Activated T-helper 17 cell treated with anti-CD3 and anti-CD28 coated beads, Interleukin-2, amount 50 U/mL, for 72 hours (primary cell): ENCODE results near the gene NRXN3. TPM values are rescaled to one million over a fixed set of nuclear protein-coding genes. Genes with fewer than 3 reads are reported as not detected.

Experiments used
- ATAC-seq: fragments of 150-1000 bp; cut with Tn5 transposase; replicated peaks from 2 replicates; pipeline ENCODE4 v1.10.0; 2021; ENCODE audit warnings: mild to moderate bottlenecking, moderate library complexity
- H3K27ac Mint-ChIP-seq: one replicate; pipeline ENCODE4 v1.8.0; 2022; ENCODE audit warnings: mixed read lengths
- H3K27me3 Mint-ChIP-seq: one replicate; pipeline ENCODE4 v1.8.0; 2022; ENCODE audit warnings: mixed read lengths
- H3K36me3 Mint-ChIP-seq: one replicate; pipeline ENCODE4 v1.8.0; 2022; ENCODE audit warnings: low read depth, mild to moderate bottlenecking, mixed read lengths
- H3K4me1 Mint-ChIP-seq: one replicate; pipeline ENCODE4 v1.8.0; 2022; ENCODE audit warnings: mixed read lengths
- H3K4me3 Mint-ChIP-seq: one replicate; pipeline ENCODE4 v1.8.0; 2022; ENCODE audit warnings: mild to moderate bottlenecking, mixed read lengths
- H3K9me3 Mint-ChIP-seq: one replicate; pipeline ENCODE4 v1.8.0; 2022; ENCODE audit warnings: mixed read lengths
- total RNA-seq, 2 donors: library from RNA; stranded (reverse); gene quantifications; one replicate each; pipeline ENCODE4 v1.2.3, GENCODE V29; 2022

The NRXN3 gene
- total RNA-seq, 2 donors from 2014 or later, result not detected

DNA sequence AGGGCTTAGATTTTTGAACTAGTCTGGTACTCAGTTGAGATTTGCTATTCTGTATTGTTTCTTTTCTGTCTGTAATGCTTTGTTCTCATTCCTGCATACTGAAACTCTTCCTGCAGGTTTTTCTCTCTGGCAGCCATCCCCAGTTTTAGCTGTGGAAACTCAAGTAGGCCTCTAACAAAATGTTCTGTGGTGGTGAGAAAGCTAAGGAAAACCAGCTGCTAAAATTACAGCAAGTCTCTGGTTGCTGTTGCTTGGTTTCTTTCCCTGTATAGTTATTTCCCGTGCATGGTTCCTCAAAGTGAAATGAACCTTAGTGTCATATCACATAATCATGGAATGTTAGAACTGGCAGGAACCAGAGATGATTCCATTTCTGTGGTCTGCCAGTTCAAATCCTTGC lies 442.5 kb downstream of the NRXN3 start:
- no peak for ATAC-seq
- no peaks in the 10 kb centered on the region for H3K9me3 Mint-ChIP-seq
- H3K4me3 Mint-ChIP-seq, result no peak overlapping the region

DNA sequence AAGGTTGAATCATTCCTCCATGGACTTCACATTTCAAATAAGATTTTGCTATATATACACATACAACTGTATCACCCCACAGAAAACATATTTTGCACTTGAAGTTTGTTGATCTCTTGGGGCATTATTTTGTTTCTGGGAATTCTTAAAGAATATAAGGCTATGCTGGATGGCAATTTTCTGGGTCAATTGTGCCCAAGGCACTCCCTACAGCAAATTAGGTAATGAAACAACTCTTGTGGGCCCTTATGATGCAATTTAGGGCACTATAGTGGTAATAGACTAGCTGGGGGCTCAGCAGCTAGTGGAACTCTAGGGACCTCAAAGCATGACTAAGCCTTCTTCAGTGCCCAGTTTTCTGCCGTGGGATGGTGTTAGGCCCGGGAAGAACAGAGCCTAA lies 444.4 kb downstream of the NRXN3 start:
- Mint-ChIP-seq H3K36me3 (no peaks in the 10 kb centered on the region), H3K27me3 (no peaks in the 10 kb centered on the region), H3K4me3 (no peak overlapping the region), H3K4me1 (no peaks in the 10 kb centered on the region), H3K27ac (no peak overlapping the region), H3K9me3 (no peaks in the 10 kb centered on the region)
- no peak for ATAC-seq

More for the DNA sequence above, 442.5 kb downstream of the NRXN3 start:
- Mint-ChIP-seq H3K4me1 (no peaks in the 10 kb centered on the region), H3K27me3 (peaks cover 8% of the 10 kb centered on the region), H3K27ac (no peak overlapping the region), H3K36me3 (no peaks in the 10 kb centered on the region)

GRCh38 chr14:78617735-78618134 lies 447.6 kb downstream of the NRXN3 start:
- Mint-ChIP-seq H3K4me1 (no peaks in the 10 kb centered on the region), H3K36me3 (no peaks in the 10 kb centered on the region), H3K9me3 (no peaks in the 10 kb centered on the region), H3K27ac (no peak overlapping the region), H3K4me3 (no peak overlapping the region), H3K27me3 (no peaks in the 10 kb centered on the region)
- ATAC-seq, result no peak

- Mint-ChIP-seq H3K4me1 (no peaks in the 10 kb centered on the region), H3K9me3 (no peaks in the 10 kb centered on the region), H3K4me3 (no peak overlapping the region), H3K36me3 (no peaks in the 10 kb centered on the region), H3K27me3 (no peaks in the 10 kb centered on the region), H3K27ac (no peak overlapping the region)
- ATAC-seq, result no peak
Measured at GRCh38 chr14:78618368-78618767, 448.2 kb downstream of the NRXN3 start.

DNA sequence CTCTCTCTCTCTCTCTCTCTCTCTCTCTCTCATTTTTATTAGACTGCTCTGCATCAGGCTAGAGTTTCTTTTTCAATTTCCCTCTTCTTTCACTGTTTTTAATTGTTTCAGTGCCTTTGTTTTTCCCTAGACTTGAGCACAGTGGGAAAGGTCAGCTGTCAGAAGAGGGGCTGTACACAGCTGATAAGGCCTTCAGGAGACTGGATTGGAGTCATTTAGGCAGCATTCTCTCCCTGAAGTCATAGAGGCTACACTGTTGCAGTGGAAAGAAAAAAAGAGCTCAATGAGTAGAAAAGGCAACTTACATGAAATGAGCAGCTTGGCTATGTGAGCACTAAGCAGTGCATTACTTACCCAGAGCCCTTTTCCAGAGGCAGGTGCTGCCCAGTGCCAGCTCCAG lies 456.9 kb downstream of the NRXN3 start:
- Mint-ChIP-seq H3K4me1 (no peaks in the 10 kb centered on the region), H3K9me3 (no peaks in the 10 kb centered on the region), H3K27ac (no peak overlapping the region), H3K4me3 (no peak overlapping the region), H3K27me3 (peaks cover 5% of the 10 kb centered on the region), H3K36me3 (no peaks in the 10 kb centered on the region)
- ATAC-seq, result no peak

DNA sequence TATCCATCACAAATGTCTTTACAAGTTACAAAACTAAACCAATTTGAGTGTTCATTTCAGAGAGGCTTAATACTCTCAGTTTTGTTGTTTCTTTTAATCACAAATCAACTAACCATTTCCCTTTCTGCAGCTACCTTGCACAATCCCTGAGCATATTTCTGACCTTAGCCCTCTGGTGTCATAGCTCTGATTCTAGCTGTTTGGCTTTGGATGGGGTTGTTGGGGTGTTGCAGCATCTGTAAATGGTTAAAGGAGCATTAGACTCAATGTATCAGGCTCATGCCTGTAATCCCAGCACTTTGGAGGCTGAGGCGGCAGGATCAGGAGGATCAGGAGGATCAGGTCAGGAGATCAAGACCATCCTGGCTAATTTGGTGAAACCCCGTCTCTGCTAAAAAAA lies 461.4 kb downstream of the NRXN3 start:
- no peak for ATAC-seq
- Mint-ChIP-seq H3K9me3 (peaks cover 4% of the 10 kb centered on the region), H3K27me3 (peaks cover 6% of the 10 kb centered on the region)

DNA sequence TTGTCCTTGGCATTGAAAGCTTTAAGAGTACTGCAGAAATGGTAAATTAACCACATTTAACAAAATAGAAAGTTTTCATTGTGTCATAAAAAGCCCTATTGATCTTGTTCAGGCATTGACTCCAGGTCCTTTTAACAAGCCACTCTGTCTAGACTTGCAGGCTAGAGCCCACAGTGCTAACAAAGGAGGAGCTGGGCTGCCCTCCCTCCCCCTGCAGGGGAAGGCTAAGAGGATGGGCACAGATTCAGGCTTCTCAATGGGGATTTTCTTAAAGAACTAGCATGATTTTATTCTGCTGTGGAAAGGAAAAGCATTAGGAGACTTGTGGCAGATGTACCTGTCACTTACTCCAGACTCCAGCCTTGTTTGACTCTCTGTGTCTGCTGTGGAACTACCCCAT lies 463.6 kb downstream of the NRXN3 start:
- Mint-ChIP-seq H3K9me3 (peaks cover 4% of the 10 kb centered on the region), H3K36me3 (no peaks in the 10 kb centered on the region), H3K27ac (no peak overlapping the region), H3K4me1 (no peaks in the 10 kb centered on the region), H3K4me3 (no peak overlapping the region), H3K27me3 (peaks cover 7% of the 10 kb centered on the region)
- ATAC-seq, result no peak

More for the DNA sequence above, 461.4 kb downstream of the NRXN3 start:
- no peaks in the 10 kb centered on the region for H3K4me1 Mint-ChIP-seq
- no peaks in the 10 kb centered on the region for H3K36me3 Mint-ChIP-seq
- H3K27ac Mint-ChIP-seq, result no peak overlapping the region
- H3K4me3 Mint-ChIP-seq, result no peak overlapping the region

GRCh38 chr14:78637489-78637888 lies 467.3 kb downstream of the NRXN3 start:
- Mint-ChIP-seq H3K4me3 (no peak overlapping the region), H3K4me1 (no peaks in the 10 kb centered on the region), H3K36me3 (no peaks in the 10 kb centered on the region), H3K27me3 (peaks cover 11% of the 10 kb centered on the region), H3K9me3 (peaks cover 4% of the 10 kb centered on the region), H3K27ac (no peak overlapping the region)
- no peak for ATAC-seq

DNA sequence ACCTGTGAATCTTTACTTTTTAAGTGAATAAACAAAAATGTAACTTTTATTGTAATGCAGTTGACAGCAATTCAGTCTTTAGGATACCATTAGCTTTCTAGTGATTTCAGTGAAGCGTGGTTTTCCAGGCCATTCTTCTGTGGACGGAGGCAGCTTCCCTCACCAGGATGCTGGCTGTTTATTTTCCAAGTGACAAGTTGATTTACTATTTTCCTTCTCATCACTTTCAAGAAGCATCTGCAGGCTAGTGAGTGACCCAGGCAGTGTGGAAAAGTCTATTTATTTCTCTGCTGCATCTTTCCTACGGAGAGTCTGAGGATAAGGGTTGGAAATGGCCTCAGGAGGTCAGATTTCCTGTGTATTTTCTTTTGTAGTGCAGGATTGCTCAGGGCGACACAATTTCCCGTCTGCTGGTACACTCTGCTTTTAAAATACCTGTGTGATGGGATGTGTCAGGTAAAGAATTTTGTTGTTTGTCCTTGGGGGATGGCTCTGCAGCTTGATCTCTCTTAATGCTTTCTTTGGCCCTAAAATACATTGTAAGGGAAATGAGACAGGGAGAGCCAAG lies 467.8 kb downstream of the NRXN3 start:
- no peak for ATAC-seq
- no peaks in the 10 kb centered on the region for H3K4me1 Mint-ChIP-seq
- peaks cover 11% of the 10 kb centered on the region for H3K27me3 Mint-ChIP-seq
- H3K9me3 Mint-ChIP-seq, result peaks cover 4% of the 10 kb centered on the region
- no peaks in the 10 kb centered on the region for H3K36me3 Mint-ChIP-seq
- no peak overlapping the region for H3K27ac Mint-ChIP-seq
- no peak overlapping the region for H3K4me3 Mint-ChIP-seq

GRCh38 chr14:78638926-78639325 lies 468.8 kb downstream of the NRXN3 start:
- Mint-ChIP-seq H3K27me3 (peaks cover 11% of the 10 kb centered on the region), H3K36me3 (no peaks in the 10 kb centered on the region)
- ATAC-seq, result no peak

GRCh38 chr14:78644824-78645559 lies 474.8 kb downstream of the NRXN3 start:
- Mint-ChIP-seq H3K27me3 (peaks cover 2% of the 10 kb centered on the region), H3K9me3 (peaks cover 4% of the 10 kb centered on the region), H3K36me3 (no peaks in the 10 kb centered on the region), H3K27ac (no peak overlapping the region), H3K4me1 (no peaks in the 10 kb centered on the region), H3K4me3 (no peak overlapping the region)
- ATAC-seq, result no peak

More at GRCh38 chr14:78638926-78639325, 468.8 kb downstream of the NRXN3 start:
- no peak overlapping the region for H3K27ac Mint-ChIP-seq
- H3K9me3 Mint-ChIP-seq, result peaks cover 4% of the 10 kb centered on the region
- H3K4me1 Mint-ChIP-seq, result no peaks in the 10 kb centered on the region
- no peak overlapping the region for H3K4me3 Mint-ChIP-seq

DNA sequence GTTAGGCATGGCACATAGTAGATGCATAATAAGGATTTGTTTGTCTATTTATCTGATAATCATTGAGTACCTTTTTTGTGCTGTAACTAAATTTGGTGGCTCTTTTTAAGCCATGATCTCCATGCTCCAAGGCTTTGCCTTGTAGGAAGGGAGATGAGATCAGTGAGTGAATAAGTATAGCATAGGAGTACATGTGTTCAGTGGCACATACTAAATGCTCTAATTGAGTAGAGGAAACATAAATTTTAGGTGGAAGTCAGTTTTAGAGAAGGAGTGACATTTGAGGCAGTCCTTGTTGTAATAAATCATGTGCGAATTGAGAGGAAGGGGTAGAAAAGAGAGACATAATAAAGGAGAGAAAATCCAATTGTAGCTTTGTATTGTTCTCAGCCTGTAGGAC lies 482.6 kb downstream of the NRXN3 start:
- H3K9me3 Mint-ChIP-seq, result peaks cover 4% of the 10 kb centered on the region
- no peak overlapping the region for H3K27ac Mint-ChIP-seq
- no peak for ATAC-seq
- H3K4me1 Mint-ChIP-seq, result no peaks in the 10 kb centered on the region
- no peaks in the 10 kb centered on the region for H3K36me3 Mint-ChIP-seq
- H3K4me3 Mint-ChIP-seq, result no peak overlapping the region
- peaks cover 3% of the 10 kb centered on the region for H3K27me3 Mint-ChIP-seq

DNA sequence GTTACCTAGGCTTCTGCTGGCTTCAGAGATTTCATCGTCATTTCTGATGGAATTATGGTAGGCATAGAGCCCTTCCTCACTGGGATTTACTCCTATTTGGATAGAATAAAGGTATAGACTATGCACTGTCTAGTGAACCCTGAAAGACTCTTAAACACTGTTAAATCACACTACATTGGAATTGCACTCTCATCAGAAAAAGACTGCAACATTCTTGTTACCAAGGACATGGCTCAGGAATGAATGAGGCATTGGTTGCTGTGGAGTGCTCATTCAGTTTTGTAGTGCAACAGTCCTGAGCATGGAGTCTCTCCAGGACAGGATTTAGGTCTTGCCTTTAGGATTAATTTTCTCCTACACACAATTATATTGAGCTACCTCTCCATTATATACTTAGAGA lies 483.0 kb downstream of the NRXN3 start:
- Mint-ChIP-seq H3K27ac (no peak overlapping the region), H3K27me3 (peaks cover 3% of the 10 kb centered on the region), H3K4me3 (no peak overlapping the region), H3K9me3 (peaks cover 7% of the 10 kb centered on the region), H3K36me3 (no peaks in the 10 kb centered on the region), H3K4me1 (no peaks in the 10 kb centered on the region)
- ATAC-seq, result no peak

DNA sequence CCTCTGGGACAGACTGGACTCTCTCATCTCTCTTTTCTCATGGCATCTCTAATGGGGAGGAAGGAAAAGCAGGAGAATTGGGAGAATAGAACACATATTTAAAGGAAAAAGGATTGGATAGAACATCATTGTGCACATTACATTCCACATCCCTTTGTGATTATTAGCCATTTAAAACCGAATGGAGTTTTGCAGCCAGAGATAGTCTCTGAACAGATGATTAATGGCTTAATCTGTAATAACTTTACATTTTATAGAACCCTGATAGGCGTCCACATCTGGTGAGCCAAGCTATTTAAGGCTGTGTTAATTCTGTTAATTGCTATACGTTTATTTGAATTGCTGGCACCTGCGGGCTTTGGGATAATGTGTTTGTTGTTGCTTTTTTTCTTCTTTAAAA lies 487.3 kb downstream of the NRXN3 start:
- Mint-ChIP-seq H3K27ac (no peak overlapping the region), H3K36me3 (no peaks in the 10 kb centered on the region), H3K4me1 (no peaks in the 10 kb centered on the region), H3K9me3 (peaks cover 8% of the 10 kb centered on the region), H3K27me3 (peaks cover 4% of the 10 kb centered on the region), H3K4me3 (no peak overlapping the region)
- ATAC-seq, result no peak

DNA sequence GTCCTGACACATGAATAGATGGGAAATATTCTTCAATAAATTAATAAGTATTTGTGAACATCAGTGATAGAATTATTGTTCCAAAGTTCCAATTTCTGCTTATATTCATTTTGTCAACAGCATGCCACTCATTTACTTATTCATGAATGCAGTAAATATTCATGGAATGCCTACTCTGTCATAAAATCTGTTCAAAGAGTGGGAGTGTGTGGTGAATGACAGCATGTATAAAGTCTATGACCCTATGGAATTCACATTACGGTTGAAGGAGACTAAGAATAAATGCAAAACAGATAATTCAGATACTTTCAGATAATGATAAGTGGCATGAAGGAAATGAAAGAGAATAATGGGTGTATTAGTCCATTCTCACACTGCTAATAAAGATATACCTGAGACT lies 494.7 kb downstream of the NRXN3 start:
- peaks cover 5% of the 10 kb centered on the region for H3K9me3 Mint-ChIP-seq
- no peaks in the 10 kb centered on the region for H3K4me1 Mint-ChIP-seq
- H3K27ac Mint-ChIP-seq, result no peak overlapping the region
- ATAC-seq, result no peak
- H3K4me3 Mint-ChIP-seq, result no peak overlapping the region
- H3K36me3 Mint-ChIP-seq, result no peaks in the 10 kb centered on the region
- H3K27me3 Mint-ChIP-seq, result peaks cover 5% of the 10 kb centered on the region
